HG03060 (cell line): ENCODE results near the gene PITPNC1.

ENCODE experiments used
- ATAC-seq: cut with Tn5 transposase; IDR thresholded peaks from one replicate; pipeline ENCODE4 v1.9.1; 2021; ENCODE audit warnings: low read depth, moderate number of reproducible peaks; ENCODE audit not compliant: unreplicated experiment

Gene PITPNC1

DNA sequence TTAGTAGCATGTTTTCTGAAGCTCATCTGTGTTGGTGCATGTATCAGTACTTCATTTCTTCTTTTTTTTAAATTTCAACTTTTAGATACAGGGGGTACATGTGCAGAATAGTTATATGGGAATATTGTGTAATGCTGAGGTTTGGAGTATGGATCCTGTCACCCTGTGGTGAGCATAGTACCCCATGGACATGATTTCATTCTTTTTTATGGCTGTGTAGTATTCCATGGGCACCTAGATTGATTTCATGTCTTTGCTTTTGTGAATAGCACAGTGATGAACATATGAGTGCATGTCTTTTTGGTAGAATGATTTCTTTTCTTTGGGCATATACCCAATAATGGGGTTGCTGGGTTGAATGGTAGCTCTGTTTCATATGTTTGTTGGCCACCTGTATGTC, 285.6 kb downstream of the PITPNC1 start:
- no peak for ATAC-seq

DNA sequence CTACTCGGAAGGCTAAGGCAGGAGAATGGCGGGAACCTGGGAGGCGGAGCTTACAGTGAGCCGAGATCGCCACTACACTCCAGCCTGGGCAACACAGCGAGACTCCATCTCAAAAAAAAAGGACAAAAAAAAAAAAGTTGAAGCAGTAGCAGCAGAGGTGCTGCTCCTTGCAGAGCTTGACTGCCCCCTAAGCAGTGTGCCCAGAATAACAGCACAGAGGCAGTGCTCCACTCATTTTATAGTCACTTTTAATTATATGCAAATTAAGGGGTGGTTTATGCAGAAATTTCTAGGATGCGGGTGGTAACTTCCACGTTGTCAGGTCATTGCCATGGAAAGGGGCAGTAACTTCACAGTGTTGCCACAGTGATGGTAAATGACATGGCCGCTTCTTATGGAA, 286.4 kb downstream of the PITPNC1 start:
- no peak for ATAC-seq

DNA sequence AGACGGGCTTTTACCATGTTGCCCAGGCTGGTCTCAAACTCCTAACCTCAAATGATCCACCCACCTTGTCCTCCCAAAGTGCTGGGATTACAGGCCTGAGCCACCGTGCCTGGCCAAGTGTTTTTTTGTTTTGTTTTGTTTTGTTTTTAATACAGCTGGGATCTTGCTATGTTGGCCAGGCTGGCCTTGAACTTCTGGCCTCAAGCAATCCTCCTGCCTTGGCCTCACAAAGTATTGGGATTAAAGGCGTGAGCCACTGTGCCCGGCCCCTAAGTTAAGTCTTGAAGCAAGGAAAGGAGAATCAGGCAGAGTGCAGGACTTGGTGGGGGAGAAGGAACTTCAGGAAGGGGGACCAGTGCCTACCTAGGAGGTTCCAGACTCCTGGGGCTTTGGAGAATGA, 288.9 kb downstream of the PITPNC1 start:
- ATAC-seq = no peak

DNA sequence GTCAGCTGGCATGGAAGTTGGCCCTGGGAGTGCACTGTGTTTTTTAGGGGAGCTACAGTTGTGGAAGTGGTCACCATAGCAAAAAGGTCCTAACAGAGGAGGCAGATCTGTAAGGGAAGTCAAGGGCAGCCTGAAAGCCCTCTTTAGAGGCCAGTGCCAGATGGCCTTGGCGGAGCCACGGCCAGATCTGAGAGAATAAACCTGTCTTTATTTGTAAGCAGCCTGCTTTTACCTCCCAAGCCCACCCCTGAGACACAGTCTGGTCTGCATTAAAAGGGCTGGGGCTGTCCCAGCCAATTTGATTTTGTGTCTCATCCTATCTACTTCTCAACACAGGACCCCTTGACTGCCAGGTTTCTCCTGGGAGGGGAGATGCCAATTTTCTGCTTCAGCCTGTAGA, 289.6 kb downstream of the PITPNC1 start:
- no peak for ATAC-seq

DNA sequence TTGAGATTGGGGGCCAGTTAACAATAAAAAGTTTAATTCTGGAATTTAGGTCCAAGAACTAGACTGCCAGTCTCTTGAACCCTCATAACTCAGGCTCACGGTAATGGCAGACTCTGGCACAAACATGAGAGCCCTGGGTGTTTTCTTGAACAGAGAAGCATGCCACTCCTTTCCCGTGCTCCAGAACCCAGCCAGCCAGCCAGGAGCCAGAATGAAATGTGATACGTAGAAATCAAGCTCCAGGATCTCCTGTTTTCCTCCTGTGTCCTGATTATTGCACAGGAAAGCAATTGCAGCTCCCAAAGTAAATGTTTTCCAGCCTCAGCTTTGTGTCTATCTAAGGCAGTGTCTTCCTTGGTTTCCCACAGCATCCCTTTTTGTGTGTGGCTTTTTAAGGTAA, 294.4 kb downstream of the PITPNC1 start:
- ATAC-seq = no peak

DNA sequence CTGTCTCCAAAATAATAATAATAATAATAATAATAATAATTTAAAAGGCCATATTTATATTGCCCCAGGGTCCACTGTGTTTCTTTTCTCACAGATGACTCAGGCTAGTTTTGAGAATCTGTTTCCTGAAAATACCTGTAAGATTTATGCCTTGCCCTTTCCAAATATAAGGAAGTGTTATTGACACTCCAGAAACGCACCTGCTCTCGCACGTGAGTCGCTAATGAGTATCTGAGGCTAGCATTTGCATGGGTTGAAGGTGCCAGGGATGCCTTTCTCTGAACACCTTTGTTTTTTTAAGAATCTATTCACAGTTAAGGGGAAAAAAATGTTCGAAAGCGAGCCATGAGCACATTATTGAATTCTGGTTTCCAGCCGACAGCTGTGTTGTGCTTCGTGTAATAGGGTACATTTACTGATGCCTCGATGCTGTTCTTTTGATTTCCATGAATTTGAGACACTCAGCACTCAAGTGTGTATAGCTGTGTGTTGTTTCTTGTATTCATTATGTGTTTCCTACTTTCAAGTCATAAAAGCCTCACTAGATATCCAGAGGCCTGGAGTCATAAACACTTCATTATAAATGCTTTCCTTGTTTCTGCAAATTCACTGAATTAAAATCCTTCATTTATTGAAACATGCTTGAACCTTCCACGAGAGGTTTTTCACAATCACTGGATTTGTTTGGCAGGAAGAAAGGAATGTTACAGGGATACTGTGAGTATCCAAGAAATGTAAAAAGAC, 295.7 kb downstream of the PITPNC1 start:
- ATAC-seq = no peak

GRCh38 chr17:67675481-67675880, 298.4 kb downstream of the PITPNC1 start:
- ATAC-seq = no peak

- no peak for ATAC-seq
These were observed 299.2 kb downstream of the PITPNC1 start for GRCh38 chr17:67676305-67676704.

DNA sequence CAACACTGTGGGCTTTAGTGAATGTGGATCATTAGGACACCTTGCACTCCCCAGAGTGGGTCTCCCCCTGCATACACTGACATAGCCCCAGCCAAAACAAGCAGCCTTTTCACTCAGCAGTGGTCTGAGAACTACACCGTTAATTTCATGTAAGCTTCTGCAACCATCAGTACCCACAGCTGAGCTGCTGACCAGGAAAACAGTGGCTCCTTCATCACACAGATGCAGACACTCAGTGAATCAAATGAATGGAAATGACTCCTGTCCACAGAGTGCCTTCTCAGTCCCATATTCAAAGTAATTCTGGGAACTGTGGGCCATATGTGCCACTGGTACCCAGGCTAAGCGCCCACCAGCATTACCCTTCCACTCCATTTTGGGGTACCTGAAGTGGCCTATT, 301.3 kb downstream of the PITPNC1 start:
- no peak for ATAC-seq

DNA sequence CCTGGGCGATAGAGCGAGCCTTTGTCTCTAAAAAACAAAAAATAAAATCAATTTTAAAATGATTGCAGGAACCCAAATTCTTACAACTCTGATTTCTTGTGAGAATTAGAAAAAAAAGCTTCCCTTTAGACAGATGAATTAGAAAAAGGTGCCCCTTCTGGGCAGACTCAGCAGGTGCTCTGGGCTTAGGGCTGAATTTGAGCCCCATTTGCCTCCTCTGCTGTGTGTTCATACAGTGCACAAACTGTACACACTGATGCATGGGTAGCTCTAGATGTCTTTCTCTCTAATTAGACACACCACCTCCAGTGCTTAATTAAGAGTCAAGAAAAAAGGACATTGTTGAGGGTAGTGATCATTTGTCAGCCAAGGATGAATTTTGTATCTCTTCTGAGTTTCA, 302.1 kb downstream of the PITPNC1 start:
- ATAC-seq = no peak

- no peak for ATAC-seq
These were observed 302.6 kb downstream of the PITPNC1 start for GRCh38 chr17:67679721-67680120.

DNA sequence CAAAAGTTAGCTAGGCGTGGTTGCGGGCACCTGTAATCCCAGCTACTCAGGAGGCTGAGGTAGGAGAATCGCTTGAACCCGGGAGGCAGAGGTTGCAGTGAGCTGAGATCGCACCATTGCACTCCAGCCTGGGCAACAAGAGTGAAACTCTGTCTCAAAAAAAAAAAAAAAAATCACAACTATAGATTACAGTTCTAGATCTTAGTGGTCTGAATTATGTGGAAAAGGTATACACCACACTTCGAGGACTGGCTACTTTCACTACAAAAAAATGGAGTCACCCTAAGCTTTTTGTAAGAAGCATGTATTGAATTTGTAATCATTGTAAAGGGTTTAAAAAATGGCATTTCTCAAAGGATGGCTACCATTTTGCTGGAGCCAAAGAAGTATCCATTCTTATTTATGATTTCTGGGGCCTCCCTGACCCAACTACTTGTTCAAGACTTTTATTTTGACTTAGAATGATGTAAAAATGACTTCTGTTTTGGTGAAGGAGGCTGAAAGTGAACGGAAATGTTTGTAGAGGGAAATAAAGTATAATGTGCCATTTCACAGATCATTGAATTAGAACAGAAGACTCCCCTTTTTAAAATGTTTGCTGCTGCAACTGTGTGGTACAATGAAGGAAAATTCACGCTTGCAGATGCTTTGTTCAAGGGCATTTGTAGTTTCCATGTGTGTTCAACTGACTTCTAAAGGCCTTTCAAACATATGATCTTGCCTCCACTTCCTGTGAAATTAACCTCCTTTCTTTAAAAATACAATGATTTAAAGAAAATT, 303.6 kb downstream of the PITPNC1 start:
- no peak for ATAC-seq

- no peak for ATAC-seq
These were observed 305.1 kb downstream of the PITPNC1 start for GRCh38 chr17:67682196-67682595.

- ATAC-seq = no peak
These were observed 308.3 kb downstream of the PITPNC1 start for GRCh38 chr17:67685351-67685750.

DNA sequence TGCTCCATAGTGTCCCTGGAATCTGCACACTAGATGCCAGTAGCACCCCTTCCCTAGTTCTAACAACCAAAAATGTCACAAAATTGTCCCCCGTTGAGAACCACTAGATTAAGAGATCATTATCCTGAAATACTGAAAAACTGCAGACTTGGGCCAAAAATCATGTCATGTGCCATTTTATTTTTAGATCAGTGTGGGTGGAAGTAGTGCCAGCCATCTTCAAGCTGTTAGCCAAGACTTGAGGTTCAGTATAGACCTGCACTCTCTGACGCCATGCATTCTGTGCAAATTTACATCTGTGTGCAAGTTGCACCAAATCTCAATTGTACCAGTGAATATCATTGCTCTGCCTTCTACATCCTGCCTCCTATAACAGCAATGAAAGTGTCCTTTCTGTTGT, 309.2 kb downstream of the PITPNC1 start:
- ATAC-seq = no peak

- no peak for ATAC-seq
These were observed 310.4 kb downstream of the PITPNC1 start for GRCh38 chr17:67687511-67687910.

GRCh38 chr17:67689534-67690177, 312.6 kb downstream of the PITPNC1 start:
- ATAC-seq = no peak

DNA sequence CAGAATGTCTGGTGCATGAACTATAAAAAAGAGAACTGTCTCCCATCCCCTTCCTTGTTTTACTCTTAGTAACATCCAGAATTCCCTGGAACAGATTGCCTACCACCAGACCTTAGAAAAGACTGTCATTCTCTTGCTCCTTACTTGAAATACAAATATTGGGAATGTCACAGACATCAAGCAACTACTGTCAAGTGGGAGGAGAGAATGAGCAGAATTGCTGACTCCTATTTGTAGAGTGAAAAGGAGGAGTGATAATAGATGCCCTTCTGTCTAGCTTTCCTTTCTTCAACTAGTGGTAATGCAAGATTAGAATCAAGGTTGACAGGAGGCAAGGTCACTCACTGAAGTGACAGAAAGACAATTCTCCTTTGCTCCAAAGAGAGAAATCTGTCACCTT, 316.7 kb downstream of the PITPNC1 start:
- no peak for ATAC-seq

DNA sequence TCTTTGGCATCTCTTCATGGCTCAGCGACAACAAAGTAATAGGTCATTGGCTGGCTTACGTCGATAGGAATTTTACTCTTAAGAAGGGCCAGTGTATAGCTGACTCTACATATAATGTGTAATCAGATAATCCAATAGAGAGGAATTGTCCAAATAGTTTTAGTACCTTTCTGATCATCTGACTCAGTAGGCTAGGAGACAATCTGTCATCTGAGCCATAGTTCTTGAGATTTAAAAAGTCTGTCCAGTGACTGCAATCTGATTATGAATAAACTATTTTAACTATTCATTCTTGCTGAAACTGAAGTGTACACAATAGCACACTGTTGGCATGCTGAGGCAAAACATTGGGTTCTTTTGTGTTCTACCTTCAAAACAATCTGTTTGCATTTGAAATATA, 319.3 kb downstream of the PITPNC1 start:
- no peak for ATAC-seq

DNA sequence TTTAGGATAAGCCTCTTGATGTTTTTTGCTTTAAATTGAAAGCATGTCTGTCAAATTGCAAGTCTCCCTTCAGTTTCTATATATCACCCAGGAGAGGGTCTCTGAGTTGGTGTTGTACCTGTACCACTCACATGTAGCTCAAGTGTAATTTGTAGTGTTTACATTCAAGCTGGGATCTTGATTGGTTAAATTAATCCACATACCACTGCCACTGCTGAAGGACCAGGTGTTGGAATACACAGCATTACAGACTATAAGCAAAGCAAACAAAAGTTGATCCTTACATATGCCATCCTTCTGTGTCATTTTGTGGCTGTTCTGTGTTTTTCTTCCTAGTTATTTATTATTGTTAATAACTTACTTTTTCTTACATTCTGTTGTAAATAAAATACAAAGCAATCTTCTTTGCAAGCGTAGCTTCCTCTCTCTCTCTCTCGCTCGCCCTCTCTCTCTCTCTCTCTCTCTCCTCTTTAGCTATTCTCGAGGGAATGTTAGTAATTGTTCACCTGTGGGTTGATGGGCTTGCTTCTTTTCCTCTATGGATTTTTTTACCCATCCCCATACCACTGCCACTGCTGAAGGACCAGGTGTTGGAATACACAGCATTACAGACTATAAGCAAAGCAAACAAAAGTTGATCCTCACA, 319.9 kb downstream of the PITPNC1 start:
- no peak for ATAC-seq

DNA sequence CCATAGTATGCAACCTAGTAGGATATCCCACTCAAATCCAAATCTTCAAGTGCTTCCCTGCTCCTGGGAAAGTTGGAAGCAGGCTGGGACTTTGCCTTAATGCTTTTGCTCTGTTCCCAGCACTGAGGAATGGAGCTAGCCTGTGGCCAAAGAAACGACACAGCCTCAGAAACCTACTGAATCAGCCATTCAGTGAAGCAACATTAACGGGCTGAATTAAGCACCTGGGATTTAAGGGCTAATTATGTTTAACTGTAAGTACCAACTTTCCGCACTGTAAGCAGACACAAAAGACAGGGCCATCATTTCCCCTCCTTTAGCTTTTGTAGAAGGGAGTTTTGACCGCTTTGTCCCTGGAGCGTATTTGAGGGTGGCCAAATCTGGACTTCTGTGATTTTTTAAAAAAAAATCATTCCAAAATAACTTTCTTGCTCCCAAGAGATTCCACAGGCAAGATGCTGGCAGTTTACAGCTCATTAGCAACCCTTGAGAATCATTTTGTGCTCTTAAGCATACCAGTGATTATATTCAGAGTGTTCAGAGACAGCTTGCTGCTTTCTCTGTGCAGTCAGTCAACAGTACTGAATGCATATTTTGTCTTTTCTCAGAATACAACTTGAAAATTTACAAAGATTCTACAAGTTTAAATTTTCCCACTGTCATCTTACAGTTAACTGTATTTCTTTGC, 323.1 kb downstream of the PITPNC1 start:
- no peak for ATAC-seq
